Natural killer cell (primary cell): ENCODE measurements around the gene SLC9A8. TPM values are rescaled to one million over a fixed set of nuclear protein-coding genes. Genes with fewer than 3 reads are reported as not detected.

Experiments
- ATAC-seq, 3 donors: fragments of 150-1000 bp in 2 of 3; fragments of 200-7000 bp in 1 of 3; cut with Tn5 transposase; 1 replicate in 1 of 3; 2 replicates in 2 of 3; pipeline ENCODE4 v1.10.0; 2021; ENCODE audit warnings: mild to moderate bottlenecking in 2 of 3, moderate library complexity in 2 of 3
- DNase-seq, 2 donors: peaks; one replicate each; pipeline versions ENCODE4 v3.0.0 to v3.0.0-alpha.2; 2013 to 2021; ENCODE audit warnings: mixed read lengths in 1 of 2
- H3K27ac ChIP-seq: one replicate; pipeline ENCODE4 v1.5.1; 2013; ENCODE audit warnings: mild to moderate bottlenecking, low read length
- H3K27me3 ChIP-seq: one replicate; pipeline ENCODE4 v1.6.1; 2013; ENCODE audit warnings: low read length; ENCODE audit not compliant: control insufficient read depth, insufficient read depth
- H3K36me3 ChIP-seq: one replicate; pipeline ENCODE4 v1.6.1; 2013; ENCODE audit warnings: low read length; ENCODE audit not compliant: control insufficient read depth, insufficient read depth
- H3K4me1 ChIP-seq: one replicate; pipeline ENCODE4 v1.6.1; 2013; ENCODE audit warnings: low read length; ENCODE audit not compliant: control insufficient read depth, insufficient read depth
- H3K4me3 ChIP-seq: one replicate; pipeline ENCODE4 v1.5.1; 2013; ENCODE audit warnings: low read length
- H3K9me3 ChIP-seq: one replicate; pipeline ENCODE4 v1.6.1; 2013; ENCODE audit warnings: low read length; ENCODE audit not compliant: control insufficient read depth, insufficient read depth
- H3K27ac Mint-ChIP-seq, 2 donors: one replicate each; pipeline ENCODE4 v1.8.0; 2022; ENCODE audit warnings: mild to moderate bottlenecking in 2 of 2, mixed read lengths in 2 of 2, moderate library complexity in 1 of 2
- H3K27me3 Mint-ChIP-seq, 2 donors: one replicate each; pipeline ENCODE4 v1.8.0; 2022; ENCODE audit warnings: low read depth in 2 of 2, mixed read lengths in 2 of 2
- H3K36me3 Mint-ChIP-seq: one replicate; pipeline ENCODE4 v1.8.0; 2022; ENCODE audit warnings: mixed read lengths
- H3K4me1 Mint-ChIP-seq, 2 donors: one replicate each; pipeline ENCODE4 v1.8.0; 2022; ENCODE audit warnings: mixed read lengths in 2 of 2
- H3K4me3 Mint-ChIP-seq: one replicate; pipeline ENCODE4 v1.8.0; 2022; ENCODE audit warnings: mild to moderate bottlenecking, moderate library complexity, mixed read lengths
- H3K9me3 Mint-ChIP-seq, 2 donors: one replicate each; pipeline ENCODE4 v1.8.0; 2022; ENCODE audit warnings: mixed read lengths in 2 of 2
- WGBS: methylation state at CpG from one replicate; pipeline ENCODE4 v1.1.7; 2013; ENCODE audit warnings: missing lambda C conversion rate; ENCODE audit not compliant: insufficient coverage; 5-methylcytosine and 5-hydroxymethylcytosine counted together
- intact Hi-C: fragments of 100-400 bp; cut with micrococcal nuclease; formaldehyde crosslinking; loops from one replicate; pipeline ENCODE4 v1.14.2; 2022
- total RNA-seq, 4 donors: library from RNA; stranded (reverse); fragments of 120-200 nt in 1 of 4; gene quantifications; one replicate each; pipeline versions ENCODE4 v1.2.3 to v1.2.4, GENCODE V29; 2013 to 2022
- TF ChIP-seq, protein P1 (sequence below): fragments of 200-600 bp; IDR thresholded peaks from one replicate; pipeline ENCODE4 v1.8.0; 2022; ENCODE audit warnings: antibody characterized with exemption

SLC9A8 gene
- total RNA-seq, 3 donors from 2014 or later (not counting 1 experiment from before 2014, with no cell fraction given): 54.5 to 68.7 (median 58.8) TPM

DNA sequence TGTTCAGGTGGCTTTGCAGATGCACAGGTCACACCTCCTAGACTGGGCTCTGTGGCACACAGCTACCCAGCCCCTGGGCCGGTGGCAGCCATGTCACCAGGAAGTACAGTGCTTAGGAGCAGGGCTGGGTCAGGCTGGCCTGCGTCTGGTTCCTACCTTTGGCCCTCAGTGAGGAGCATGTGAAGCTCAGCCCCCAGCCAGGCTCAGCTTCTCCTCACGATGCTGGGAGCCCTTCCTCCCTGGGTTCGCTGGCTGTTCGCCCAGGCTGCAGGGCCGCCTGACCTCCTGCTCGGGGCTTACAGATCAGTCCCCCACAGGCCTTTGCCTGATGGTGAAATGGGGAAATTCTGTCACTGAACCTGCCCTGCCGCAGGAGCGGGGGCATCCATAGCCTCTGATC lies 79.6 kb downstream of the SLC9A8 start:
- Mint-ChIP-seq H3K36me3 (no peaks in the 10 kb centered on the region), H3K9me3 (no peaks in the 10 kb centered on the region), H3K27ac (no peak overlapping the region), H3K27me3 (no peaks in the 10 kb centered on the region), H3K4me1 (peaks cover 5 to 18% of the 10 kb centered on the region in 2 donors), H3K4me3 (no peak overlapping the region)
- TF ChIP-seq, protein P1, sequence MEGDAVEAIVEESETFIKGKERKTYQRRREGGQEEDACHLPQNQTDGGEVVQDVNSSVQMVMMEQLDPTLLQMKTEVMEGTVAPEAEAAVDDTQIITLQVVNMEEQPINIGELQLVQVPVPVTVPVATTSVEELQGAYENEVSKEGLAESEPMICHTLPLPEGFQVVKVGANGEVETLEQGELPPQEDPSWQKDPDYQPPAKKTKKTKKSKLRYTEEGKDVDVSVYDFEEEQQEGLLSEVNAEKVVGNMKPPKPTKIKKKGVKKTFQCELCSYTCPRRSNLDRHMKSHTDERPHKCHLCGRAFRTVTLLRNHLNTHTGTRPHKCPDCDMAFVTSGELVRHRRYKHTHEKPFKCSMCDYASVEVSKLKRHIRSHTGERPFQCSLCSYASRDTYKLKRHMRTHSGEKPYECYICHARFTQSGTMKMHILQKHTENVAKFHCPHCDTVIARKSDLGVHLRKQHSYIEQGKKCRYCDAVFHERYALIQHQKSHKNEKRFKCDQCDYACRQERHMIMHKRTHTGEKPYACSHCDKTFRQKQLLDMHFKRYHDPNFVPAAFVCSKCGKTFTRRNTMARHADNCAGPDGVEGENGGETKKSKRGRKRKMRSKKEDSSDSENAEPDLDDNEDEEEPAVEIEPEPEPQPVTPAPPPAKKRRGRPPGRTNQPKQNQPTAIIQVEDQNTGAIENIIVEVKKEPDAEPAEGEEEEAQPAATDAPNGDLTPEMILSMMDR: no peak
- 85% methylated on average over 9 of the region's 9 CpGs for WGBS
- intact Hi-C loops: no loop called here
- ATAC-seq (no peak), DNase-seq (no peak)
- Histone ChIP-seq H3K9me3 (no peaks in the 10 kb centered on the region), H3K4me3 (no peak overlapping the region), H3K4me1 (peaks cover 18% of the 10 kb centered on the region), H3K27ac (no peak overlapping the region), H3K27me3 (no peaks in the 10 kb centered on the region), H3K36me3 (peaks cover 22% of the 10 kb centered on the region)

DNA sequence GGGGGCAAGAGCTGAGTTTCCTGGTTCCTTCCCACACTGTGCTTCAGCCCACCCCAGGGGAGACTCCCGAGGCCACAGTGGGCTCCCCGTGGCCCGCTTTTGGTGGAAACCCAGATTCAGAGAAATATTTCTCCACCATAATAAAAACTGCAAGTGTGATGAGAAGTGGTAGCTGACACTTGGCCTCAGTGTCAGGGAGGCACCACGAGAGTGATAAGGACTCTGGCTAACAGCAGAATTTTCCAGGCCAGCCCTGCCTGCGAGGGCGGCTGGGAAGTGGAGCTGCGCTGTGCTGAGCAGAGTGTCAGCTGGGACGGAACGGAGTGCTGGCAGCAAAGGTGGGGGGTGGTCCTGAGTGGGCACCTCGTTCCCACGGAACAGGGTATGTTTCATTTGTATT lies 80.2 kb downstream of the SLC9A8 start:
- H3K9me3 ChIP-seq: no peaks in the 10 kb centered on the region
- H3K27ac Mint-ChIP-seq: no peak overlapping the region
- H3K4me1 ChIP-seq: peaks cover 18% of the 10 kb centered on the region

DNA sequence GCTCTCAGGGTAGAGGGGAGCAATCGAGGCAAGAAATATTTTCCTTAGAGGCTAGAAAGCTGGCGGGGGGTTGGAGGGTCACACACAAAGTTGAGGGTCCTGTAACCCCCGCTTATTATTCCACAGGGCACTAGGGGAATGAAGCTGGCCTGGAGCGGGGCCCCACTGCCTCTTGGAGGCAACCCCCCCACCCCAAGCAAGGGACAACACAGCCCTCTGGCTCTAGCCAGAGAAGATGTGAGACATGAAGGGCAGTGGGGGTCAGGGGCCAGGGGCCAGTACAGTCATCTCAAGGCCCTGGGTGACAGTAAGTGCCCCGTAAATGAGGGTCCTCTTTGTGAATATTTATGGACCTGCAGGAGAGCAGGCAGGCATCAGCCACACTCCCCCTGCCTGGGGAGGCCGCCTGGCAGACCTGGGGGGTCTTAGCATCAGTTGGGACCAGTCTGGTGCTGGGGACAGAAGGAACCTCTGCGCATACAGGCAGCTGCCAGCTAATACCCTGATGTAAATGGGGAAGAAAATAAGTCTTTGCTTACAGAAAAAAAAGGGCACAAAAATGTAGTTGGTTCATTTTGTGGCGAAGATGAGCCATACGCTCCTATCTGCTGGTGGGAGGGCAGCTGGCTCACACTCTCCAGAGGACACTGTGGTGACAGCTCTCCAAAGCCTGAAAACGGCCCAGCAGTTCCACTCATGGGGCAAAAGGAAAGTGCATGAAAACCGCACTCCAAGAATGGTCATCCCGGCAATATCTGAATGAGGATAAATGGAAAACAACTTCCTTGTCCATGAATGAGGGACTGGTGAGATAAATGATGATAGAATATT lies 80.8 kb downstream of the SLC9A8 start:
- no peaks in the 10 kb centered on the region for H3K27me3 Mint-ChIP-seq
- H3K9me3 ChIP-seq: no peaks in the 10 kb centered on the region
- ATAC-seq (no peak), DNase-seq (no peak)
- H3K4me3 ChIP-seq: no peak overlapping the region
- H3K27ac ChIP-seq: no peak overlapping the region
- peaks cover 18% of the 10 kb centered on the region for H3K4me1 ChIP-seq
- WGBS: 81% methylated on average over 11 of the region's 12 CpGs
- H3K27me3 ChIP-seq: no peaks in the 10 kb centered on the region
- TF ChIP-seq, protein P1: no peak
- H3K4me1 Mint-ChIP-seq: peaks cover 2 to 15% of the 10 kb centered on the region in 2 donors
- no peak overlapping the region for H3K27ac Mint-ChIP-seq
- peaks cover 11% of the 10 kb centered on the region for H3K36me3 ChIP-seq
- no peaks in the 10 kb centered on the region for H3K36me3 Mint-ChIP-seq
- intact Hi-C loops: no loop called here
- H3K4me3 Mint-ChIP-seq: no peak overlapping the region
- H3K9me3 Mint-ChIP-seq: no peaks in the 10 kb centered on the region

More for the DNA sequence above, 80.2 kb downstream of the SLC9A8 start:
- no peaks in the 10 kb centered on the region for H3K36me3 Mint-ChIP-seq
- no peaks in the 10 kb centered on the region for H3K9me3 Mint-ChIP-seq
- peaks cover 5 to 18% of the 10 kb centered on the region in 2 donors for H3K4me1 Mint-ChIP-seq
- TF ChIP-seq, protein P1: no peak
- H3K27me3 ChIP-seq: no peaks in the 10 kb centered on the region
- H3K27me3 Mint-ChIP-seq: no peaks in the 10 kb centered on the region
- no peak overlapping the region for H3K4me3 ChIP-seq
- ATAC-seq (no peak), DNase-seq (no peak)
- H3K27ac ChIP-seq: no peak overlapping the region
- intact Hi-C loops: no loop called here
- WGBS: 84% methylated on average over 11 of the region's 11 CpGs
- H3K36me3 ChIP-seq: peaks cover 17% of the 10 kb centered on the region
- H3K4me3 Mint-ChIP-seq: no peak overlapping the region
